Endothelial cell of umbilical vein (primary cell): ENCODE results near the gene EPSTI1. TPM values are rescaled to one million over a fixed set of nuclear protein-coding genes. Genes with fewer than 3 reads are reported as not detected.

ENCODE experiments used
- BruUV-seq: library from RNA; stranded (reverse); fragments of 400-500 nt; replicated peaks from 2 replicates; lab custom pipeline; 2021; lab: Mats Ljungman, UMichigan
- CTCF ChIA-PET: fragments of 300-600, 350-600 bp; sonication (Branson Sonifier 250); formaldehyde crosslinking; loops from one replicate; lab custom pipeline; 2021; ENCODE audit warnings: antibody characterized with exemption, inconsistent platforms; lab: Charles Lee
- POLR2A ChIA-PET: fragments of 300-600, 350-600 bp; sonication (Branson Sonifier 250); formaldehyde crosslinking; loops from one replicate; lab custom pipeline; 2021; ENCODE audit warnings: antibody characterized with exemption, inconsistent platforms; lab: Charles Lee
- DNase-seq: peaks from one replicate; pipeline ENCODE4 v3.0.0-alpha.2; 2011; ENCODE audit warnings: low read depth, low spot score
- FAIRE-seq: peaks from 2 replicates; lab custom pipeline; 2011; peaks lifted over from hg19 to GRCh38; lab: Jason Lieb, UNC
- H2AFZ ChIP-seq: 2 replicates; pipeline ENCODE4 v1.6.0; 2012; ENCODE audit warnings: low read depth, low read length, control low read depth, inconsistent platforms
- H3K27ac ChIP-seq: 2 replicates; pipeline ENCODE4 v1.5.1; 2011; ENCODE audit warnings: low read depth, mild to moderate bottlenecking, control low read depth, low read length, moderate library complexity; ENCODE audit not compliant: insufficient read depth
- H3K27me3 ChIP-seq, 2 experiments: 2 replicates each; pipeline versions ENCODE4 v1.6.0 to v1.6.1; 2011; ENCODE audit warnings: low read length in 2 of 2, mixed read lengths in 1 of 2; ENCODE audit not compliant: control insufficient read depth in 2 of 2, insufficient read depth in 2 of 2
- H3K36me3 ChIP-seq, 2 experiments: 2 replicates in 1 of 2; 3 replicates in 1 of 2; pipeline ENCODE4 v1.5.1; 2011; ENCODE audit warnings: low read length in 2 of 2, mild to moderate bottlenecking in 1 of 2, moderate library complexity in 1 of 2; ENCODE audit not compliant: control insufficient read depth in 2 of 2, insufficient read depth in 2 of 2; ENCODE audit errors: extremely low read depth in 1 of 2
- H3K4me1 ChIP-seq: 3 replicates; pipeline ENCODE4 v1.5.1; 2011; ENCODE audit warnings: mild to moderate bottlenecking, low read length; ENCODE audit not compliant: control insufficient read depth, insufficient read depth; ENCODE audit errors: extremely low read depth
- H3K4me2 ChIP-seq: 2 replicates; pipeline ENCODE4 v1.6.1; 2011; ENCODE audit warnings: low read length, control low read depth, mixed read lengths; ENCODE audit not compliant: insufficient read depth
- H3K4me3 ChIP-seq, 3 experiments: fragments of 200-600 bp in 1 of 3; sonication (generic), shearing (Covaris generic) in 1 of 3; replicated peaks in 1 of 3; 2 replicates each; pipeline ENCODE4 v1.5.1; 2011 to 2016; ENCODE audit warnings: control low read depth in 3 of 3, low read length in 3 of 3, mild to moderate bottlenecking in 2 of 3, inconsistent platforms in 1 of 3, low read depth in 1 of 3, moderate library complexity in 1 of 3; ENCODE audit not compliant: insufficient read depth in 1 of 3
- H3K79me2 ChIP-seq: 2 replicates; pipeline ENCODE4 v1.6.0; 2012; ENCODE audit warnings: low read length, inconsistent platforms; ENCODE audit not compliant: control insufficient read depth, insufficient read depth
- H3K9ac ChIP-seq: replicated peaks from 2 replicates; pipeline ENCODE3; 2011; ENCODE audit warnings: low read length, control low read depth; ENCODE audit not compliant: insufficient read depth; ENCODE audit errors: extremely low read depth
- H3K9me1 ChIP-seq: replicated peaks from 3 replicates; pipeline ENCODE4 v1.6.0; 2011; ENCODE audit warnings: mild to moderate bottlenecking, low read length; ENCODE audit not compliant: control insufficient read depth, insufficient read depth; ENCODE audit errors: extremely low read depth
- H3K9me3 ChIP-seq: replicated peaks from 2 replicates; pipeline ENCODE4 v1.5.1; 2012; ENCODE audit warnings: low read length, inconsistent platforms; ENCODE audit not compliant: control insufficient read depth, insufficient read depth
- H4K20me1 ChIP-seq: replicated peaks from 2 replicates; pipeline ENCODE3; 2011; ENCODE audit warnings: mild to moderate bottlenecking, low read length; ENCODE audit not compliant: control insufficient read depth, insufficient read depth; ENCODE audit errors: extremely low read depth
- EZH2 ChIP-seq: IDR thresholded peaks from 2 replicates; pipeline ENCODE4 v1.6.1; 2012; ENCODE audit warnings: borderline replicate concordance, low read depth, mild to moderate bottlenecking, moderate library complexity, low read length, inconsistent platforms; ENCODE audit not compliant: severe bottlenecking
- FOS ChIP-seq: IDR thresholded peaks from 2 replicates; pipeline ENCODE4 v1.6.1; 2011; ENCODE audit warnings: mild to moderate bottlenecking, low read length, moderate library complexity, borderline replicate concordance; ENCODE audit not compliant: insufficient read depth
- GATA2 ChIP-seq: IDR thresholded peaks from 2 replicates; pipeline ENCODE4 v1.7.0; 2011; ENCODE audit warnings: low read depth, mild to moderate bottlenecking, moderate library complexity, mixed read lengths, low read length; ENCODE audit not compliant: insufficient read length, insufficient read depth
- JUN ChIP-seq: IDR thresholded peaks from 2 replicates; pipeline ENCODE4 v1.6.1; 2011; ENCODE audit warnings: borderline replicate concordance, low read depth; ENCODE audit not compliant: insufficient read length, insufficient read depth
- MYC ChIP-seq: IDR thresholded peaks from one replicate; pipeline ENCODE4 v1.6.1; 2011; ENCODE audit warnings: mild to moderate bottlenecking, low read depth, low read length
- POLR2A ChIP-seq: IDR thresholded peaks from 2 replicates; pipeline ENCODE4 v1.6.1; 2012; ENCODE audit warnings: low read depth, mild to moderate bottlenecking, control low read depth, low read length
- POLR2AphosphoS5 ChIP-seq: IDR thresholded peaks from 2 replicates; pipeline ENCODE4 v1.6.1; 2012; ENCODE audit warnings: low read depth, mild to moderate bottlenecking, control low read depth, low read length, moderate library complexity; ENCODE audit not compliant: insufficient read depth
- dilution Hi-C: fragments of 300-500 bp; cut with MboI; formaldehyde crosslinking; loops from one replicate; pipeline ENCODE4 v1.15.0; 2019; ENCODE audit warnings: low sequenced_read_pairs; ENCODE audit not compliant: extremely low pct_ligation_motif_present
- intact Hi-C: fragments of 100-400 bp; cut with micrococcal nuclease; formaldehyde crosslinking; loops from one replicate; pipeline ENCODE4 v1.10.0; 2022
- polyA plus RNA-seq, 4 experiments: library from polyadenylated mRNA; depleted of rRNA in 3 of 4; stranded (reverse) in 3 of 4; unstranded in 1 of 4; fragments of >200 nt; gene quantifications; 2 replicates each; pipeline versions ENCODE4 v1.2.1 to v1.2.3, GENCODE V29; 2011 to 2012; ENCODE audit warnings: missing spikeins in 1 of 4
- total RNA-seq: library from RNA; stranded (reverse); gene quantifications from 2 replicates; pipeline ENCODE4 v1.2.3, GENCODE V29; 2021
- TF ChIP-seq, protein P1 (sequence below): IDR thresholded peaks from 2 replicates; pipeline ENCODE4 v1.6.1; 2011; ENCODE audit not compliant: insufficient read depth, insufficient read length
- TF ChIP-seq, protein P2 (sequence below), 2 donors: IDR thresholded peaks; 1 replicate in 1 of 2; 2 replicates in 1 of 2; pipeline ENCODE4 v1.5.1; 2011; ENCODE audit warnings: low read length in 2 of 2, mild to moderate bottlenecking in 2 of 2, moderate library complexity in 2 of 2, control low read depth in 1 of 2, inconsistent platforms in 1 of 2, low read depth in 1 of 2; ENCODE audit not compliant: insufficient read depth in 1 of 2; ENCODE audit errors: extremely low read depth in 1 of 2

The EPSTI1 gene
- total and polyA plus RNA-seq, 2 donors (not counting 3 experiments of a cell fraction or from before 2014, with no cell fraction given), result 0.77 to 3.1 TPM

DNA sequence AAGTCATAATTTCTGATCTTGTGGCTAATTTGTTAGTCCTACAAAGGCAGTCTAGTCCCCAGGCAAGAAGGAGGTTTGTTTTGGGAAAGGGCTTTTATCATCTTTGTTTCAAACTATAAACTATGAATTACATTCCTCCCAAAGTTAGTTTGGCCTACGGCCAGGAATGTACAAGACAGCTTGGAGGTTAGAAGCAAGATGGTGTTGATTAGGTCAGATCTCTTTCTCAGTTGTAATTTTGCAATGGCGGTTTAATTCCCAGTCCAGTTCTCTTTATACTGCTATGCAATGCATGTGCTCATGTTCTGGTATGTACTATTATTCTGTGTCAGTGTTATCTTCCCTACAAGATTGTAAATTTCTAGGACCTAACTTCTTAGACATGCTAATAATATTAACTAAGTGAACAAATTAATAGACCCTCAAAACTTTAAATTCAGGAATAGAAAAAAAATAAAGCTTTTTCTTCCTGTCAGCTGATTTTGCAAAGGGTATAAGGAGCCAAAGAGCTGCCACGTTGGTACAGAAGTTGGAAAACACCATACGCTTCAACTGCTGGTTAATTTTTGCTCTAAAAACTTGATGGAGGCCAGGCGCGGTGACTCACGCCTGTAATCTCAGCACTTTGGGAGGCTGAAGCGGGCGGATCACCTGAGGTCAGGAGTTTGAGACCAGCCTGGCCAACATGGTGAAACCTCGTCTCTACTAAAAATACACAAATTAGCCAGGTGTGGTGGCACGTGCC lies 30.1 kb upstream of the EPSTI1 start:
- no TSS peak for BruUV-seq
- DNase-seq (no peak), FAIRE-seq (no peak)
- no peaks in the 10 kb centered on the region for H3K9me3 ChIP-seq
- TF ChIP-seq, protein P1, sequence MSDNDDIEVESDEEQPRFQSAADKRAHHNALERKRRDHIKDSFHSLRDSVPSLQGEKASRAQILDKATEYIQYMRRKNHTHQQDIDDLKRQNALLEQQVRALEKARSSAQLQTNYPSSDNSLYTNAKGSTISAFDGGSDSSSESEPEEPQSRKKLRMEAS, result no peak
- TF ChIP-seq JUN, result no peak
- H3K36me3 ChIP-seq, result no peaks in the 10 kb centered on the region
- H3K9me1 ChIP-seq, result no peaks in the 10 kb centered on the region
- H3K79me2 ChIP-seq, result peaks cover 26% of the 10 kb centered on the region
- ChIA-PET CTCF (interaction anchor here (1.2 kb wide), 1 partner anchor 50 kb away, joined by 4 read pairs; no protein-coding TSS in a partner anchor), POLR2A (no interaction called here)
- no peaks in the 10 kb centered on the region for H3K27me3 ChIP-seq
- intact Hi-C loops, result loop anchor here (2.0 kb wide), 1 partner anchor 53 kb away; no protein-coding TSS in a partner anchor
- no peak overlapping the region for H2AFZ ChIP-seq
- dilution Hi-C loops, result no loop called here
- no peak overlapping the region for H3K4me3 ChIP-seq
- H3K27ac ChIP-seq, result no peak overlapping the region
- H3K4me1 ChIP-seq, result peaks cover 2% of the 10 kb centered on the region
- H4K20me1 ChIP-seq, result no peaks in the 10 kb centered on the region
- no peak overlapping the region for H3K4me2 ChIP-seq
- no peak overlapping the region for H3K9ac ChIP-seq

GRCh38 chr13:43020794-43021193 lies 28.8 kb upstream of the EPSTI1 start:
- peaks cover 2% of the 10 kb centered on the region for H3K4me1 ChIP-seq
- intact Hi-C loops (no loop called here), dilution Hi-C loops (no loop called here)
- no peak overlapping the region for H3K9ac ChIP-seq
- H3K9me3 ChIP-seq, result no peaks in the 10 kb centered on the region
- H3K27me3 ChIP-seq, result no peaks in the 10 kb centered on the region
- no peak for DNase-seq
- no peak for FAIRE-seq
- no TSS peak for BruUV-seq
- no peak overlapping the region for H2AFZ ChIP-seq
- H3K27ac ChIP-seq, result no peak overlapping the region
- H3K4me3 ChIP-seq, result no peak overlapping the region
- H3K36me3 ChIP-seq, result no peaks in the 10 kb centered on the region
- ChIA-PET CTCF (no interaction called here), POLR2A (no interaction called here)
- H3K4me2 ChIP-seq, result no peak overlapping the region
- TF ChIP-seq MYC (no peak), POLR2A (no peak), POLR2AphosphoS5 (no peak), FOS (no peak), GATA2 (no peak), JUN (no peak), EZH2 (no peak)
- TF ChIP-seq, protein P2, sequence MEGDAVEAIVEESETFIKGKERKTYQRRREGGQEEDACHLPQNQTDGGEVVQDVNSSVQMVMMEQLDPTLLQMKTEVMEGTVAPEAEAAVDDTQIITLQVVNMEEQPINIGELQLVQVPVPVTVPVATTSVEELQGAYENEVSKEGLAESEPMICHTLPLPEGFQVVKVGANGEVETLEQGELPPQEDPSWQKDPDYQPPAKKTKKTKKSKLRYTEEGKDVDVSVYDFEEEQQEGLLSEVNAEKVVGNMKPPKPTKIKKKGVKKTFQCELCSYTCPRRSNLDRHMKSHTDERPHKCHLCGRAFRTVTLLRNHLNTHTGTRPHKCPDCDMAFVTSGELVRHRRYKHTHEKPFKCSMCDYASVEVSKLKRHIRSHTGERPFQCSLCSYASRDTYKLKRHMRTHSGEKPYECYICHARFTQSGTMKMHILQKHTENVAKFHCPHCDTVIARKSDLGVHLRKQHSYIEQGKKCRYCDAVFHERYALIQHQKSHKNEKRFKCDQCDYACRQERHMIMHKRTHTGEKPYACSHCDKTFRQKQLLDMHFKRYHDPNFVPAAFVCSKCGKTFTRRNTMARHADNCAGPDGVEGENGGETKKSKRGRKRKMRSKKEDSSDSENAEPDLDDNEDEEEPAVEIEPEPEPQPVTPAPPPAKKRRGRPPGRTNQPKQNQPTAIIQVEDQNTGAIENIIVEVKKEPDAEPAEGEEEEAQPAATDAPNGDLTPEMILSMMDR (IDR thresholded peaks at IDR 0.05; ENCODE audit: extremely low read depth in 1 of 2, insufficient read depth in 1 of 2, low read depth in 1 of 2, low read length in 2 of 2), result no peak
- TF ChIP-seq, protein P1, result no peak
- H3K9me1 ChIP-seq, result no peaks in the 10 kb centered on the region
- peaks cover 19% of the 10 kb centered on the region for H3K79me2 ChIP-seq
- H4K20me1 ChIP-seq, result no peaks in the 10 kb centered on the region
